ENCODE data around the gene TK2. TPM values are rescaled to one million over a fixed set of nuclear protein-coding genes. Genes with fewer than 3 reads are reported as not detected.
"Not testable (repeated sequence)": the region's sequence is repeated elsewhere in the genome, so short reads cannot be mapped to it uniquely, and the experiment has no call there.

Gene TK2
- total RNA-seq, 1 donor from 2014 or later, result 19.5 TPM

GRCh38 chr16:66525396-66526180 lies 24.3 kb downstream of the TK2 start:
- no peak for ATAC-seq (ENCODE audit: poor library complexity)
- DNase-seq, result no peak
- intact Hi-C loops (cut with DNase I), result no loop called here

GRCh38 chr16:66524601-66525164 lies 25.2 kb downstream of the TK2 start:
- peak; percentile 44 for ATAC-seq (ENCODE audit: poor library complexity)
- intact Hi-C loops (cut with DNase I), result no loop called here
- DNase-seq, result no peak

- DNase-seq (no peak), ATAC-seq (ENCODE audit: poor library complexity) (peak; percentile 9)
Measured at GRCh38 chr16:66523861-66524354, 26.0 kb downstream of the TK2 start.

GRCh38 chr16:66522816-66523590 lies 26.9 kb downstream of the TK2 start:
- ATAC-seq (ENCODE audit: poor library complexity) (no peak), DNase-seq (no peak)
- intact Hi-C loops (cut with DNase I), result no loop called here

More at GRCh38 chr16:66523861-66524354, 26.0 kb downstream of the TK2 start:
- intact Hi-C loops (cut with DNase I), result no loop called here

- DNase-seq (peak; percentile 69), ATAC-seq (ENCODE audit: poor library complexity) (no peak)
- intact Hi-C loops (cut with DNase I), result no loop called here
Measured at GRCh38 chr16:66521951-66522771, 27.8 kb downstream of the TK2 start.

GRCh38 chr16:66521252-66521713 lies 28.6 kb downstream of the TK2 start:
- intact Hi-C loops (cut with DNase I), result no loop called here
- DNase-seq (peak; percentile 42), ATAC-seq (ENCODE audit: poor library complexity) (no peak)

GRCh38 chr16:66520406-66521170 lies 29.3 kb downstream of the TK2 start:
- DNase-seq (peak; percentile 76), ATAC-seq (ENCODE audit: poor library complexity) (no peak)
- intact Hi-C loops (cut with DNase I), result no loop called here

GRCh38 chr16:66519482-66520373 lies 30.2 kb downstream of the TK2 start:
- intact Hi-C loops (cut with DNase I), result no loop called here
- DNase-seq (peak; percentile 26), ATAC-seq (ENCODE audit: poor library complexity) (no peak)

GRCh38 chr16:66517586-66518263 lies 32.2 kb downstream of the TK2 start:
- DNase-seq, result peak; percentile 65

GRCh38 chr16:66516808-66517585 lies 32.9 kb downstream of the TK2 start:
- DNase-seq (peak; percentile 97), ATAC-seq (ENCODE audit: poor library complexity) (peak; percentile 94)
- intact Hi-C loops (cut with DNase I), result no loop called here

More at GRCh38 chr16:66517586-66518263, 32.2 kb downstream of the TK2 start:
- ATAC-seq (ENCODE audit: poor library complexity), result no peak
- intact Hi-C loops (cut with DNase I), result no loop called here

- DNase-seq, result no peak
- intact Hi-C loops (cut with DNase I), result no loop called here
- no peak for ATAC-seq (ENCODE audit: poor library complexity)
Measured at GRCh38 chr16:66516509-66516807, 33.5 kb downstream of the TK2 start.

- ATAC-seq (ENCODE audit: poor library complexity) (no peak), DNase-seq (no peak)
- intact Hi-C loops (cut with DNase I), result no loop called here
Measured at GRCh38 chr16:66515596-66516508, 34.1 kb downstream of the TK2 start.

GRCh38 chr16:66514980-66515595 lies 34.8 kb downstream of the TK2 start:
- intact Hi-C loops (cut with DNase I); DNase-seq; ATAC-seq (ENCODE audit: poor library complexity): not testable (repeated sequence)

- peak; percentile 28 for DNase-seq
Measured at GRCh38 chr16:66514391-66514790, 35.5 kb downstream of the TK2 start.

More at GRCh38 chr16:66514391-66514790, 35.5 kb downstream of the TK2 start:
- intact Hi-C loops (cut with DNase I); ATAC-seq (ENCODE audit: poor library complexity): not testable (repeated sequence)
